ENCODE results near the gene FBXL14.
A peak's percentile ranks its signal among the peaks of the same experiment; 100 is the strongest.

The FBXL14 gene

GRCh38 chr12:1533602-1534304, 60.6 kb downstream of the FBXL14 start:
- peak in 1 of 2 donors; percentile 44 for DNase-seq (ENCODE audit: low read depth in 2 of 2)

GRCh38 chr12:1533205-1533601, 61.2 kb downstream of the FBXL14 start:
- no peak for DNase-seq (ENCODE audit: low read depth in 2 of 2)

GRCh38 chr12:1532375-1533165, 61.8 kb downstream of the FBXL14 start:
- DNase-seq (ENCODE audit: low read depth in 2 of 2) = no peak

GRCh38 chr12:1531654-1532374, 62.6 kb downstream of the FBXL14 start:
- DNase-seq (ENCODE audit: low read depth in 2 of 2) = no peak

GRCh38 chr12:1531153-1531653, 63.2 kb downstream of the FBXL14 start:
- DNase-seq (ENCODE audit: low read depth in 2 of 2) = no peak

- DNase-seq (ENCODE audit: low read depth in 2 of 2) = no peak
Observed at GRCh38 chr12:1530592-1531152, 63.7 kb downstream of the FBXL14 start.

GRCh38 chr12:1529862-1530591, 64.4 kb downstream of the FBXL14 start:
- DNase-seq (ENCODE audit: low read depth in 2 of 2) = no peak

- no peak for DNase-seq (ENCODE audit: low read depth in 2 of 2)
Observed at GRCh38 chr12:1529228-1529861, 65.0 kb downstream of the FBXL14 start.

GRCh38 chr12:1528791-1529190, 65.6 kb downstream of the FBXL14 start:
- DNase-seq (ENCODE audit: low read depth in 2 of 2) = no peak

GRCh38 chr12:1527789-1528188, 66.6 kb downstream of the FBXL14 start:
- DNase-seq (ENCODE audit: low read depth in 2 of 2) = no peak

- no peak for DNase-seq (ENCODE audit: low read depth in 2 of 2)
Observed at GRCh38 chr12:1525858-1526257, 68.5 kb downstream of the FBXL14 start.

- DNase-seq (ENCODE audit: low read depth in 2 of 2) = no peak
Observed at GRCh38 chr12:1523558-1524050, 70.8 kb downstream of the FBXL14 start.

GRCh38 chr12:1523046-1523445, 71.3 kb downstream of the FBXL14 start:
- DNase-seq (ENCODE audit: low read depth in 2 of 2) = no peak

GRCh38 chr12:1519642-1520041, 74.7 kb downstream of the FBXL14 start:
- DNase-seq (ENCODE audit: low read depth in 2 of 2) = no peak

- no peak for DNase-seq (ENCODE audit: low read depth in 2 of 2)
Observed at GRCh38 chr12:1518591-1519516, 75.5 kb downstream of the FBXL14 start.

GRCh38 chr12:1517734-1518525, 76.5 kb downstream of the FBXL14 start:
- DNase-seq (ENCODE audit: low read depth in 2 of 2) = no peak

GRCh38 chr12:1517007-1517406, 77.4 kb downstream of the FBXL14 start:
- DNase-seq (ENCODE audit: low read depth in 2 of 2) = no peak

All from stimulated activated CD4-positive, alpha-beta T cell treated with anti-CD3 and anti-CD28 coated beads, Interleukin-4, amount 100 ng/mL, for 48 hours (primary cell).